ENCODE results near the gene POLR2C. TPM values are rescaled to one million over a fixed set of nuclear protein-coding genes. Genes with fewer than 3 reads are reported as not detected.

The POLR2C gene
- total RNA-seq, 2 donors from 2014 or later, result 55.7 to 56.0 TPM

GRCh38 chr16:57485091-57485915 lies 22.8 kb downstream of the POLR2C start:
- Histone ChIP-seq H3K9ac (ENCODE audit: low read depth in 2 of 2, low read length in 2 of 2) (peak overlapping the region; percentile 84 to 91), H3K36me3 (no peaks in the 10 kb centered on the region), H3K27ac (peak overlapping the region; percentile 63), H3K27me3 (no peaks in the 10 kb centered on the region), H3K9me3 (no peaks in the 10 kb centered on the region), H3K4me3 (peak overlapping the region; percentile 78), H3K4me1 (peaks cover 5% of the 10 kb centered on the region)
- no peak for TF ChIP-seq CTCF (IDR thresholded peaks at IDR 0.05)
- DNase-seq, result peak; percentile 81
- intact Hi-C loops (cut with DNase I), result no loop called here

GRCh38 chr16:57485916-57486857 lies 23.7 kb downstream of the POLR2C start, which contains the start of gene DOK4:
DOK4 (minus strand) TSS chr16:57486493; CDS start chr16:57479507, 6,986 bp downstream.
- peak within 1 kb of the TSS; percentile 78 for H3K4me3 ChIP-seq
- no peaks in the 10 kb centered on the region for H3K9me3 ChIP-seq
- peaks cover 4% of the 10 kb centered on the region for H3K4me1 ChIP-seq
- no peak for TF ChIP-seq CTCF (IDR thresholded peaks at IDR 0.05)
- H3K27ac ChIP-seq, result peak within 1 kb of the TSS; percentile 63
- intact Hi-C loops (cut with DNase I), result no loop called here
- no peaks in the 10 kb centered on the region for H3K27me3 ChIP-seq
- H3K36me3 ChIP-seq, result no peaks in the 10 kb centered on the region
- DNase-seq, result peak; percentile 88
- peak within 1 kb of the TSS; percentile 84 to 91 for H3K9ac ChIP-seq (ENCODE audit: low read depth in 2 of 2, low read length in 2 of 2)

GRCh38 chr16:57486858-57487834 lies 24.7 kb downstream of the POLR2C start:
- TF ChIP-seq CTCF (IDR thresholded peaks at IDR 0.05), result no peak
- no peak overlapping the region for H3K27ac ChIP-seq
- no peaks in the 10 kb centered on the region for H3K9me3 ChIP-seq
- H3K27me3 ChIP-seq, result no peaks in the 10 kb centered on the region
- intact Hi-C loops (cut with DNase I), result no loop called here
- peak overlapping the region; percentile 15 for H3K4me3 ChIP-seq
- peaks cover 4% of the 10 kb centered on the region for H3K4me1 ChIP-seq
- DNase-seq, result no peak
- peak overlapping the region in 1 of 2 donors; percentile 40 for H3K9ac ChIP-seq (ENCODE audit: low read depth in 2 of 2, low read length in 2 of 2)
- H3K36me3 ChIP-seq, result no peaks in the 10 kb centered on the region

GRCh38 chr16:57489229-57489628 lies 26.8 kb downstream of the POLR2C start:
- no peaks in the 10 kb centered on the region for H3K27me3 ChIP-seq
- peaks cover 4% of the 10 kb centered on the region for H3K4me1 ChIP-seq
- intact Hi-C loops (cut with DNase I), result no loop called here
- H3K4me3 ChIP-seq, result no peak overlapping the region
- H3K9ac ChIP-seq (ENCODE audit: low read depth in 2 of 2, low read length in 2 of 2), result no peak overlapping the region
- no peak for DNase-seq
- no peaks in the 10 kb centered on the region for H3K36me3 ChIP-seq
- no peak overlapping the region for H3K27ac ChIP-seq
- TF ChIP-seq CTCF (IDR thresholded peaks at IDR 0.05), result no peak
- H3K9me3 ChIP-seq, result no peaks in the 10 kb centered on the region

Data from colonic mucosa (tissue), 4 donors.